Activated CD4-positive, alpha-beta T cell treated with anti-CD3 and anti-CD28 coated beads, Interleukin-2, Interleukin-6, amounts not matched to agents 100 ng/mL and 50 ng/mL, durations not matched to agents 16 hours and 8 hours (primary cell): Measurements from ENCODE around the gene NSD2.
A peak's percentile ranks its signal among the peaks of the same experiment; 100 is the strongest.
"Not testable (repeated sequence)": the region's sequence is repeated elsewhere in the genome, so short reads cannot be mapped to it uniquely, and the experiment has no call there.

ENCODE experiments used
- DNase-seq: peaks from one replicate; pipeline ENCODE4 v3.0.0-alpha.2; 2020

NSD2 gene

GRCh38 chr4:1870578-1871443, at the start of gene NSD2:
NSD2 (plus strand) TSS chr4:1871393; CDS start chr4:1900655, 29,262 bp downstream.
- DNase-seq: peak; percentile 94

DNA sequence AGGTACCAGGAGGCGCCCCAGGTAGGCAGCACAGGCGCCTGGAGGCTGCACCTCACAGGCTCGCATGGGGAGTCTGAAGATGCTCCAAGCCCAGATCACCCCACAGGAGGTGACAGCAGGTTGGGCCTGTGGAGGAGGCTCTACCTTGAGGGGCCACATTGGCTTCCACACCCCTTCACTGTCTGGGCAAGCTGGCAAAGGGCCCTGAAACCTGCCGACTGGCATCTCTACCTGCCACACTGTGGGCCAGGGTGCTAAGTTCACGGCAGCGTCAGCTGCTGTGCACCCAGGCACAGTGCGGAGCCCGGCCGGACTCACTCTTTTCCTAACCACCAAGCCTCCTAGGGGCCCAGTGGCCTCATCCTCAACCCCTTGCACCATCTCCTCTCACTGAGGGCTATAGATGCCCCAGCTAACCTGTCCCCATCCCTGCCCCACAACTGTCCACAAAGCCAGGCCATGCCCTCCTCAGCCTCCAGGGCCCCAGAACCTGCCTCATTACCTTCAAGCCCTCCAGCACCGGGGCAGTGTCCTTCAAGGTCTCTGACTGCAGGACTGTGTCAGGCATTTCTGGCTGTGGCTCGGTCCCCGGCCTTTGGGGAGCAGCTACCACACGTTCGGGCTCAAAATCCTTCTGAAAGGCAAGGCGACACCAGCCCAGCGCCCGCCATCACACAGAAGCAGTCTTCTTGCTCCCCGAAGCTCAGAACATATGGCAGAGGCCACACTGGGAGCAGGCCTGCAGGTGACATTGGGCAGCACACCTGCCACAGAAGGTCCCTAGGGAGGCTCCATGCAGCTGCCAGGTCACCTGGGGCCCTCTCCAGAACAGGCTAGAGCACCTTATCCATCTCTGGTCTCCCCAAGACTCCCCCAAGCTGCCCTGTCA, 49.3 kb upstream of the NSD2 start:
- DNase-seq: no peak

DNA sequence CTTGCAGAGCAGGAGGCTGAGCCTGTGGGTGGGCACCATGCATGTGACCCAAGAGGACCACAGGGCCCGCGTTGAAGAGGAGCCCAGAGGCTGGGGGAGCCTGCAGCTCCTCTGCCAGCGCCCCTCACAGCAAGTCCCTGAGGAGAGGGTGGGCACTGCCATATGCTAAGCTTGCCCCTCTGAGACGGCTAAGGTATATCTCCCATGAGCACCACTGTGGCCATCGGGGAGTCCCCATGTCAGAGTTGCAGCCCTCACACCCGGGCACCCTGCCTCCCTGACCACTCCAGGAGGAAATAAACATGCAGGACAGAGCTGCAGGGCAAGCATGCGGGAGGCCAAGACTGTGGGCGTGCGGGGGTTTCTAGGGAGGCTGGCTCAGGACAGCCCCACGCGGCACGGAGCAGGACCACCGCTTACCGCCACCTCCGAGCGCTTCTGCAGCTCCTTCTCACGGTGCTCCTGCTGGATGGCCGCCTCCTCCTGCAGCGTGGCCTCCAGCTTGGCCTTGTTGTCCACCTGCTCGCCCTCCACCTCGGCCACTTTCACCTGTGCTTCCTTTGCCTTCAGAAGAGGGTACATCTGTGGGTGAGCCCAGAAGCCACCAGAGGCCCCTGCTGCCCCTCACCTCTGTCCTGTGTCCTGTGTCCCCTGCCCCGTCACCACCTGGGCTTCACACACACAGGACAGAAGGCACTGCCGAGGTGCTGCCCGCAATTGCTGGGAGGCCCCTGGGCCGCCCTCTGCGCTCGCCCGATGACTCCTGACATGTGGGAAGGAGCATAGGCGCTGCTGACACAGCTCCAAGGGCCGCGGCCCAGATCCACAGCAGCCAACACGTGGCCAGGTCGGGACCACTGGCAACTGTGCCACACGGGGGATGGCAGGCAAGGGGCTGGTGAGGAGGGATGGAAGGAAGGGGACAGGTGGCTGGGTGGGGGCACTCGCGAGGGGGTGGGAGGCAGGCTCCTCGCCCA, 48.3 kb upstream of the NSD2 start:
- no peak for DNase-seq

- DNase-seq: no peak
Measured at GRCh38 chr4:1823545-1823932, 47.7 kb upstream of the NSD2 start.

DNA sequence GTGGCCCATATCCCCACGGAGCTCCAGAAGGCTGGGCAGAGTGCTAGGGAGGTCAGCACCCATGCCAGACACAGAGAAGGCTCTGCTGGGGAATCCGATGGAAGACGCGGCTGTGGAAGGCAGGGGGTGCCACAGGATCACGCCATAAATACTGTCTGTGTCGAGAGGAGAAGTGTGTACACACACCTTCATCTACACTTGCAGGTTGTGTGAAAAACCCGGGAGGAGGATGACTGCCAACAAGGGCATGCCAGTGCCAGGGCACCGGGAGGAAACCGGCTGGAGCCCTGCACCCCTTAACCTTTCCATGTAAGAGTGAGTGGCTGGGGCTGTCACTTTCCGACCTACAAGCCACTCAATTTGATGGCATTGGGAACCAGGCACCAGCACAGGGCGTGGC, 46.4 kb upstream of the NSD2 start:
- DNase-seq: no peak

DNA sequence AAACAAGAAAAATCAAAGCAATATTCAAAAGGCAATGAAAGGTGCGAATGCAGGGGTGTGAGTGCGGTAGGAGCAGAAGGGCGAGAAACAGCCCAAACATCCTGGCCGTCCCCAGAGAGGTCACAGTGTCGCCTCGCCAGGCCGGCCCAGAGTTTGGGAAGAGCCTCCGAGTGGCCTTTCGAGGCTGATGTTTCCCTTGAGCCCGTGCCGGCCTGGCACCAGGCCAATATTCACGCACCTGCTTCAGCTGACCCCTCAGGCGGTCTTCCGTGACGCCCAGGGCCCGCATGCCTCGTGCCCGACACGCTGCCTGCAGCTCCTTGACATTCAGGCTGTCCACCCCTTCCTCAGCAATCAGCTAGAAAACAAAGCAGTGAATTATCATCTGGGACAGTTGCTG, 45.9 kb upstream of the NSD2 start:
- DNase-seq: no peak

GRCh38 chr4:1826531-1827350, 44.5 kb upstream of the NSD2 start:
- no peak for DNase-seq

- no peak for DNase-seq
Measured at GRCh38 chr4:1830234-1830633, 41.0 kb upstream of the NSD2 start.

GRCh38 chr4:1830642-1831228, 40.5 kb upstream of the NSD2 start:
- DNase-seq: no peak

DNA sequence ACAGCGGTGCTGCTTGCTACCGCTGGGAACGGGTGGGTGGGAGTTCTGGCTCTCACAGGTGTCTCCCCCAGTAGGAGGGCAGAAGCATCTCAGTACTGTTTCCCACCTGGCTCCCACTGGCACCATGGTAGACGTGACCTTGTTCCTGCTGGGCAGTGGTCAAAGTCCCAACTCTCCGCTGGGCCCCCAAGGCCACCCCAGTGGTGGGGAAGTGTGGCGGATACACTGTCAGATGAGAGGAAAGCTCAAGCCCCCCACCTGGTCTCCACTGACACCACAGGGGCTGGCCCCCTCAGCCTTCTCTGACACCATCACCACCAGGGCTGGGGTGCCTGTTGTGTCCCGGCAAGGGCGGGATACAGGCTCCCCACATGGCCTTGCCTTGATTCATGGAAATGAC, 39.9 kb upstream of the NSD2 start:
- DNase-seq: no peak

- DNase-seq: no peak
Measured at GRCh38 chr4:1832690-1833089, 38.5 kb upstream of the NSD2 start.

- no peak for DNase-seq
Measured at GRCh38 chr4:1833307-1834046, 37.7 kb upstream of the NSD2 start.

- no peak for DNase-seq
Measured at GRCh38 chr4:1834047-1834775, 37.0 kb upstream of the NSD2 start.

GRCh38 chr4:1835836-1836235, 35.4 kb upstream of the NSD2 start:
- not testable (repeated sequence) for DNase-seq

GRCh38 chr4:1836650-1837049, 34.5 kb upstream of the NSD2 start:
- no peak for DNase-seq

DNA sequence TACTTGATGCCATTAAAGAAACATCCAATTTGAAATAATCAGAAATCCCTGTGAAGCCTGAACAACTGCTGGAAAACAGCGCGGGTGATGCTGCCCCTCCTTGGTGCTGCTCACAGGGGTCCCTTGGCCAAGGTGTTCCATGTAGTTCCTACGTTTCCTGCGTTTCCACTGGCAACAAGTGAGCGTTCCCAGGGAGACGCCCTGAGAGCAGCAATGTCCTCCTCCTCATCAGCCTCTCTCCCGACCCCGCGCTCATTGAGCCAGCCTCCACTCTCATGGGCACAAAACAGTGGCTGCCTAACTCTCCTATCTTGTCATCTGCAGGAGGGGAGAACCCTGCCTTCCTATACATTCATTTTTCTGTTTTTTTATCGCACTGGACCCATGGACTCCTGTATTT, 34.1 kb upstream of the NSD2 start:
- no peak for DNase-seq

DNA sequence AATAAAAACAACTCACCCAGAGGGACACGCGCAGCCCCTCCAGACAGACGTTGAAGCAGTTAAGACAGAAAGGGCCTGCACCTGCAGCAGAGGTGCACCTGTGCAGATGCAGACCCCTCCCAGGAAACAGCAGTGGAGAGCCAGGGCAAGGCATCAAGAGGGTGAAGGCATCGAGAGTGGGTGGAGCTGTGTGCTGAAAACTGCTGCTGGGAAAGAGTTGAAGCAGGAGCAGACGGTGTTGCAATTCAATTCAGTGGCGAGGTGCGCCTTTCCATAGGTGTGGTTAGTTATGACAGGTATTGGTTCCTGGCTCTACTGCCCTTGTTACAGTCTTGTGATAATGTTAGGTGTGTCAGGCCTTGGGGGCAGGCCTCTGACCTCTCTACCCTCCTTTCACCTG, 31.9 kb upstream of the NSD2 start:
- no peak for DNase-seq

- no peak for DNase-seq
Measured at GRCh38 chr4:1841201-1841886, 29.8 kb upstream of the NSD2 start.

DNA sequence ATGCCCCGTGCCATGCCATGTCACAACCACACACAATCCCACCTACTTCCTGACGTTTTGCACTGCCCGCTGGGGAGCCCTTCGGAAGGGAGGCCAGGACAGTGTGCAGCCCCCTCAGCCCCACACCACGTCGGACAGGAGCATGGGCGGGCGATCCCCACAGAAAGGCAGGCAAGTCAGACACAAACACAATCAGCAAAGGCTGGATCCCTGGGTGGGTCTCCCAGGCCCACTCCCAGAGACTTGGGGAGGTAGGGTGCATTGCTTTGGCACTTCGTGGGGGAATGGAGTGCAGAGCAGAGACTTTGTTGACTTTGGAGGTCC, 29.3 kb upstream of the NSD2 start:
- DNase-seq: no peak
